Mononuclear cell (primary cell): Measurements from ENCODE around the gene BIVM. TPM values are rescaled to one million over a fixed set of nuclear protein-coding genes. Genes with fewer than 3 reads are reported as not detected.
A peak's percentile ranks its signal among the peaks of the same experiment; 100 is the strongest.
"Not testable (repeated sequence)": the region's sequence is repeated elsewhere in the genome, so short reads cannot be mapped to it uniquely, and the experiment has no call there.

Experiments
- H3K27me3 ChIP-seq: 2 replicates; pipeline ENCODE4 v1.6.0; 2011; ENCODE audit warnings: low read length, control low read depth; ENCODE audit not compliant: insufficient read depth
- H3K4me1 ChIP-seq: 2 replicates; pipeline ENCODE4 v1.5.1; 2011; ENCODE audit warnings: mild to moderate bottlenecking, low read length, control low read depth; ENCODE audit not compliant: insufficient read depth
- H3K4me3 ChIP-seq: 2 replicates; pipeline ENCODE4 v1.5.1; 2011; ENCODE audit warnings: mild to moderate bottlenecking, low read length, moderate library complexity
- H3K9me3 ChIP-seq: 2 replicates; pipeline ENCODE4 v1.5.1; 2011; ENCODE audit warnings: low read depth, mild to moderate bottlenecking, control low read depth, low read length
- total RNA-seq: library from RNA; depleted of rRNA; stranded (reverse); fragments of >200 nt; gene quantifications from one replicate; pipeline ENCODE4 v1.2.3, GENCODE V29; 2012

Gene BIVM
- total RNA-seq, 1 donor, result 4.0 TPM

GRCh38 chr13:102776271-102776670 lies 22.6 kb upstream of the BIVM start:
- H3K4me3 ChIP-seq, result no peak overlapping the region
- peaks cover 41% of the 10 kb centered on the region for H3K4me1 ChIP-seq
- no peaks in the 10 kb centered on the region for H3K9me3 ChIP-seq
- no peaks in the 10 kb centered on the region for H3K27me3 ChIP-seq

- Histone ChIP-seq H3K4me1 (peaks cover 27% of the 10 kb centered on the region), H3K9me3 (no peaks in the 10 kb centered on the region), H3K4me3 (no peak overlapping the region), H3K27me3 (no peaks in the 10 kb centered on the region)
Measured at GRCh38 chr13:102777736-102778135, 21.2 kb upstream of the BIVM start.

GRCh38 chr13:102779436-102780159 lies 19.3 kb upstream of the BIVM start:
- Histone ChIP-seq H3K27me3 (no peaks in the 10 kb centered on the region), H3K4me3 (no peak overlapping the region), H3K4me1 (peaks cover 17% of the 10 kb centered on the region), H3K9me3 (no peaks in the 10 kb centered on the region)

- not testable (repeated sequence) for H3K27me3 ChIP-seq, H3K9me3 ChIP-seq, H3K4me3 ChIP-seq
- peaks cover 17% of the 10 kb centered on the region for H3K4me1 ChIP-seq
Measured at GRCh38 chr13:102780656-102781055, 18.3 kb upstream of the BIVM start.

GRCh38 chr13:102781591-102781990 lies 17.3 kb upstream of the BIVM start:
- H3K4me1 ChIP-seq, result peaks cover 17% of the 10 kb centered on the region
- H3K9me3 ChIP-seq, result no peaks in the 10 kb centered on the region
- no peak overlapping the region for H3K4me3 ChIP-seq
- H3K27me3 ChIP-seq, result no peaks in the 10 kb centered on the region

GRCh38 chr13:102784483-102784882 lies 14.4 kb upstream of the BIVM start:
- Histone ChIP-seq H3K9me3 (no peaks in the 10 kb centered on the region), H3K27me3 (no peaks in the 10 kb centered on the region), H3K4me3 (no peak overlapping the region), H3K4me1 (peaks cover 10% of the 10 kb centered on the region)

GRCh38 chr13:102788683-102789082 lies 10.2 kb upstream of the BIVM start:
- no peaks in the 10 kb centered on the region for H3K4me1 ChIP-seq
- no peaks in the 10 kb centered on the region for H3K27me3 ChIP-seq
- no peak overlapping the region for H3K4me3 ChIP-seq
- no peaks in the 10 kb centered on the region for H3K9me3 ChIP-seq

- Histone ChIP-seq H3K9me3 (no peaks in the 10 kb centered on the region), H3K4me1 (no peaks in the 10 kb centered on the region), H3K27me3 (peaks cover 3% of the 10 kb centered on the region), H3K4me3 (no peak overlapping the region)
Measured at GRCh38 chr13:102792396-102792795, 6.5 kb upstream of the BIVM start.

- H3K4me1 ChIP-seq, result peaks cover 6% of the 10 kb centered on the region
- H3K4me3 ChIP-seq, result no peak overlapping the region
- peaks cover 17% of the 10 kb centered on the region for H3K27me3 ChIP-seq
- no peaks in the 10 kb centered on the region for H3K9me3 ChIP-seq
Measured at GRCh38 chr13:102793611-102794355, 5.1 kb upstream of the BIVM start.

GRCh38 chr13:102799426-102800144 lies 666 bp downstream of the BIVM start:
- Histone ChIP-seq H3K9me3 (no peaks in the 10 kb centered on the region), H3K4me1 (peaks cover 29% of the 10 kb centered on the region), H3K4me3 (peak overlapping the region; percentile 52), H3K27me3 (peaks cover 21% of the 10 kb centered on the region)

GRCh38 chr13:102800145-102801041 lies 1.5 kb downstream of the BIVM start:
- Histone ChIP-seq H3K27me3 (peaks cover 21% of the 10 kb centered on the region), H3K4me1 (peaks cover 29% of the 10 kb centered on the region), H3K4me3 (peak overlapping the region; percentile 52), H3K9me3 (no peaks in the 10 kb centered on the region)

- H3K4me3 ChIP-seq, result no peak overlapping the region
- no peaks in the 10 kb centered on the region for H3K27me3 ChIP-seq
- H3K9me3 ChIP-seq, result no peaks in the 10 kb centered on the region
- H3K4me1 ChIP-seq, result peaks cover 8% of the 10 kb centered on the region
Measured at GRCh38 chr13:102805680-102806079, 6.8 kb downstream of the BIVM start.

- no peaks in the 10 kb centered on the region for H3K27me3 ChIP-seq
- H3K4me1 ChIP-seq, result no peaks in the 10 kb centered on the region
- no peak overlapping the region for H3K4me3 ChIP-seq
- H3K9me3 ChIP-seq, result no peaks in the 10 kb centered on the region
Measured at GRCh38 chr13:102807699-102808098, 8.8 kb downstream of the BIVM start.

GRCh38 chr13:102812611-102813287 lies 13.8 kb downstream of the BIVM start:
- Histone ChIP-seq H3K4me1 (no peaks in the 10 kb centered on the region), H3K4me3 (no peak overlapping the region)

More at GRCh38 chr13:102812611-102813287, 13.8 kb downstream of the BIVM start:
- H3K27me3 ChIP-seq, result no peaks in the 10 kb centered on the region
- no peaks in the 10 kb centered on the region for H3K9me3 ChIP-seq
